HPDE6-E6E7 (cell line): Measurements from ENCODE around the gene TM7SF2.
A peak's percentile ranks its signal among the peaks of the same experiment; 100 is the strongest.

Source experiments
- DNase-seq: peaks from one replicate; pipeline ENCODE4 v3.0.0; 2011; ENCODE audit warnings: missing footprints; ENCODE audit errors: extremely low spot score

TM7SF2 gene

GRCh38 chr11:65089621-65090020 lies 22.1 kb upstream of the TM7SF2 start:
- DNase-seq, result no peak

DNA sequence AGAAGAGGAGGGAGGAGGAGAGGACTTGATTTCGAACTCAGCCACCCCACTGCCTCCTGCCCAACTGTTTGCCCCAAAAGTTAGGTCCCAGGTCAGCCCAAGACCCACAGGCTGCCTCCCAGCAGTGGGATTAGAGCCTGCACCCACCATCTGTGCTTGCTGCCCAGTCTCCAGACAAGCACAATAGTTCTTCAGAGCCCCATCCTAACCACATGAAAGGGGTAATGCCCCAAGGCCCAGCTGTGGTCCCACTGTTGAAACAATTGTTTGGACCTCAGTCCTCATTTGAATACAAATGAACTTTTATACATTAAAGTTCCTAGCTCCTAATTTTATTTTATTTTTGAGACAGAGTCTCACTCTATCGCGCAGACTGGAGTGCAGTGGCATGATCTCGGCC lies 21.0 kb upstream of the TM7SF2 start:
- DNase-seq, result no peak

DNA sequence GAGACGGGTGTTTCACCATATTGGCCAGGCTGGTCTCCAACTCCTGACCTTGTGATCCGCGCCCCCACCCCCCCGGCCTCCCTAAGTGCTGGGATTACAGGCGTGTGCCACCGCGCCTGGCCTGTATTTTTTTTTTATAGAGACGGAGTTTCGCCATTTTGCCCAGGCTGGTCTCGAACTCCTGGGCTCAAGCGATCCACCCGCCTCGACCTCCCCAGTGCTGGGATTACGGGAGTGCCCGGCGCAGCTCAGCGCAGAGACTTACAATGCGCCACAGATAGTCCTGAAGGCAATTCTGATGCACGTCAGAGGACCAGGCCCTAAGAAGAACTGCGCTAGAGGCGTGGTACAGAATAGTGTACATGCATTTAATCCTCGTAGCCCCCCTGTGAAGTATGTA lies 16.2 kb upstream of the TM7SF2 start:
- no peak for DNase-seq

DNA sequence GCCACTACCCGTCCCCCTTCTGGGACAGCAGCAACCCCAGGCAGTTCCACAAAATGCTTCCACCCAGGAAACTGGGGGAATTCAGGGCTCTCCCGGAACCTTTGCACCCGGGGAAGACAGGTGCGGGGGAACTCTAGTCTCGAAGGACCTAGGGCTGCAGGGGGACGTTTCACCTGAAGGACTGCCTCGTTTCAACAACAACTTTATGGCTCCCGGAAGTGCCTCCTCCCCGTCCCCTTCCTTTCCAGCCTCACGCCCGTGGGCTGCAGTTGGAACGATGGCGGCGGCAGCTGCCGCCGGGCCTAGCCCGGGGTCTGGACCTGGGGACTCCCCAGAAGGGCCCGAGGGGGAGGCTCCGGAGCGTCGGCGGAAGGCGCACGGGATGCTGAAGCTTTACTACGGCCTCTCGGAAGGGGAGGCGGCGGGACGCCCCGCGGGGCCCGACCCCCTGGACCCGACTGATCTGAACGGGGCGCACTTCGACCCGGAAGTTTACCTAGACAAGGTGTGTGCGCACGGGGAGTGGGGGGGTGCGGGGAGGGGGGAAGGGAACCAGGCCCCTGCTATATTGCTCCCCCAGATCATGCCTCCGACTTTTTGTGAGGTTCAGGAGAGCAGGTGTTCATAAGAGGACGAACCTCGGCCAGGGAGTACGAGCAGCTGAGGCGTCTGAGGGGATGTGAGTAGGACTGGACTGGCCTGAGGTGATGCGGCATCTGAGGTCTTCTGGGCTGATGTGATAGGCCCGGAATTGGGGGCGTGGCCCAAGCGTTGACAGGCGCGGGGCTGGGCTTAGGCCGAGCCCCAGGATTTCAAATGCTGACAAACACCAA lies 15.5 kb upstream of the TM7SF2 start, which contains the start of gene VPS51:
VPS51 (plus strand) TSS at position 241 of the 833 bp plus-strand sequence; CDS start at position 278, 37 bp downstream.
- peak; percentile 96 for DNase-seq

- no peak for DNase-seq
Observed at GRCh38 chr11:65096926-65097325, 14.7 kb upstream of the TM7SF2 start.

DNA sequence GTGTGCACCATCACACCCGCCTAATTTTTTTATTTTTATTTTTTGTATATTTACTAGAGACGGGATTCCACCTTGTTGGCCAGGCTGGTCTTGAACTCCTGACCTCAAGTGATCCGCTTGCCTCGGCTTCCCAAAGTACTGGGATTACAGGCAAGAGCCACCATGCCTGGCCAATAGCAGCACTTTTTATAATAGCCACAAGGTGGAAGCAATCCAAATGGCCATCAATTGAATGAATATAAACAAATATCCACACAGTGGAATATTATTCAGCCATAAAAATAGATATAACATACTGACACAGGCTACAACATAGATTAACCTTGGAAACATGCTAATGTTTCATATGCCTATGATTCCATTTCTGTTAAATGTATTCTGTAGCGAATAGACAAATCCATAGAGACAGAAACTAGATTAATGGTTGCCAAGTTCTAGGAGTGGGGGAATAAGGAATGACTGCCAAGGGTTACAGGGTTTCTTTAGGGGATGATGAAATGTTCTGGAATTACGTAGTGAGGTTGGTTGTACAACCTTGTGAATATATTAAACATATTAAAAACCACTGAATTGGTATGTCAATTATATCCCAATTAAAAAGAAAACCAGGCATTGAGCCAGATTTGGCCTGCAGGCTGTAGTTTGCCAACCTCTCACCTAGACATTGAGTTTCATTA lies 10.9 kb upstream of the TM7SF2 start:
- no peak for DNase-seq

GRCh38 chr11:65102142-65103095 lies 9.3 kb upstream of the TM7SF2 start:
- DNase-seq, result no peak

- DNase-seq, result no peak
Observed at GRCh38 chr11:65103476-65103875, 8.2 kb upstream of the TM7SF2 start.

DNA sequence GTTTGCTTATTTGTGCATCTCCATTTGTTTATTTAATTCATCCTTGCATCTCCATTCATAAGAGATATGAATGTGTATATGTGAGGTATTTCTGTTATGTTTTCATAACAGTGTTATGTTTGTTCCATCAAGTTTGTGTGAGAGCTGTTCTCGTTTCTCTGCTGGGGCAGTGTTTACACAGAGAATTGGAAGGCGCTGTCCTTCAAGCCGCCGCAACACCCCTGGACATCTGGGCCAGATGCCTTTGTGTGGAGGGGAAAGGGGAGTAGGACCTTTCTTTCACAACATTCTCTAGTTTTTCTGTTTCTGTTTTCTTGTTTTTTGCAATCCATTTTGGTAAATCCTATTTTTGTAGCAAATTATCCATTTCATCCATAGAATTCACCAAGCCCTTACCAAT lies 7.0 kb upstream of the TM7SF2 start:
- DNase-seq, result no peak

- DNase-seq, result no peak
Observed at GRCh38 chr11:65107078-65107477, 4.6 kb upstream of the TM7SF2 start.

GRCh38 chr11:65107751-65108468 lies 3.8 kb upstream of the TM7SF2 start:
- DNase-seq, result no peak

GRCh38 chr11:65108469-65109123 lies 3.1 kb upstream of the TM7SF2 start:
- DNase-seq, result no peak

DNA sequence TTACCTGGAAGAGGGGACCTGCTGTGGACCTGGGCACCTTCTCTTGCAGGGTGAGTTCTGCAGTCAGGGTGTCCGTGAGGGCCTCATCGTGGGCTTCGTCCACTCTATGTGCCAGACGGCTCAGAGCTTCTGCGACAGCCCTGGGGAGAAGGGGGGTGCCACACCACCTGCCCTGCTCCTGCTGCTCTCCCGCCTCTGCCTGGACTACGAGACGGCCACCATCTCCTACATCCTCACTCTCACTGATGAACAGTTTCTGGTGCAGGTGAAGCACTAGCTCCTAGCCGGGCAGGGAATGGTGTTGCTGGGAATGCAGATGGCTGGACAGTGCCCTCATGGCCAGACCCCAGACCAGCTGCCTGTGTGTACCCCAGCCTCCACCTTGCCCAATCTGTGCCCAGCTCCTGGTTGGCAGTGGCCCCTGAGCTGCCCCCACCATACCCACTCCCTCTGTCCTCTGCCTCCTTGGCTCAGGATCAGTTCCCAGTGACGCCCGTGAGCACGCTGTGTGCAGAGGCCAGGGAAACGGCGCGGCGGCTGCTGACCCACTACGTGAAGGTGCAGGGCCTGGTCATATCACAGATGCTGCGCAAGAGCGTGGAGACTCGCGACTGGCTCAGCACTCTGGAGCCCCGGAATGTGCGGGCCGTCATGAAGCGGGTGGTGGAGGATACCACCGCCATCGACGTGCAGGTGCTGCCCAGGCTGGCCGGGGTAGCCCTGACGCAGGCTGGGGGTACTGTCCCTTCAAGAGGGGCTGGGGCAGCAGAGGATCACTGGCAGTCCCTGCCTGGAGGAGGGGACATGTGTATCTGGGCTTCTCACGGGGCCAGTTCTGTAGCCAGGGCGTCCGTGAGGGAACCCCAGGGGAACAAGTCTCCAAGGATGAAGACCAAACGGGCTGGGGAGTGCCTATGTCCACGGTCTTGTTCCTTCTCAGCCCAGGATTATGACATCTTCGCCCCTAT lies 2.2 kb upstream of the TM7SF2 start:
- no peak for DNase-seq

- peak; percentile 86 for DNase-seq
Observed at GRCh38 chr11:65110354-65110861, 1.3 kb upstream of the TM7SF2 start.

- DNase-seq, result no peak
Observed at GRCh38 chr11:65111159-65111743, 421 bp upstream of the TM7SF2 start.

- DNase-seq, result no peak
Observed at GRCh38 chr11:65112546-65113360, 1.1 kb downstream of the TM7SF2 start.

DNA sequence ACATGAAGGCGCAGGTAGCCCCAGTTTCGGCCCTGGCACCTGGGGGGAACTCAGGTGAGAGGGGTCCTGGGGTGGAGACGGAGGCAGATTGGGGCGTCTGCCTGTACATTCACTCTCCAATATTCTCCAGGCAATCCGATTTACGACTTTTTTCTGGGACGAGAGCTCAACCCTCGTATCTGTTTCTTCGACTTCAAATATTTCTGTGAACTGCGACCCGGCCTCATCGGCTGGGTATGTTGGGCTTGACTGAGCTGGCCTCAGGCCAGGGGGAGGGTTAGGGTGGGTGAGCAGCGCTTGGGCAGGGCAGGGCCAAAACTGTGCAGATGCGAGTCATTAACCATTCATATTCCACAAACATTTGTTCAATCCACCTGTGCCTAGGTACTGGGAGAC lies 1.7 kb downstream of the TM7SF2 start:
- DNase-seq, result no peak

GRCh38 chr11:65113839-65114238 lies 2.2 kb downstream of the TM7SF2 start:
- DNase-seq, result no peak
